Measurements from ENCODE around the gene CYP19A1. TPM values are rescaled to one million over a fixed set of nuclear protein-coding genes. Genes with fewer than 3 reads are reported as not detected.

Gene CYP19A1
- total RNA-seq, 1 donor from 2014 or later, result not detected

DNA sequence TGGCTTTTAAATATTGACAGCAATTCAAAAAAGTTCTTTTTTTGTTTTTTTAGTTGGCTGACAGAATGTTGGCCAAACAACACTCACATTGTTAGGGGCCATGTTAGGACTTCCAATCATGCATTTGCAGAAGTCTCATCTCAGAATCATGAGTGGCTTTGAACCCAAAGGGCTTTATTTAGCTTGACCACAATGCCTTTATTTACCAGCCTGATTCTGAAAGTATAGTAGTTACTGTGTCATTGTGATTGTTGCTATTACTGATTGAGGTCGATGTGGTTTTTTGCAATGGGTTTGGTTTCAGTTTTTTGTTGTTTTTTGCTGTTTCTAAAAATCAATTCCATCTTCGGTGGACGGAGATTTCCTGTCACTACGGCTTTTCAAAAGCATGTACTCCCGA lies 10.3 kb upstream of the CYP19A1 start:
- Histone ChIP-seq H3K36me3 (ENCODE audit: control insufficient read depth, insufficient read depth, low read length) (no peaks in the 10 kb centered on the region), H3K27me3 (ENCODE audit: control insufficient read depth, insufficient read depth, low read length) (no peaks in the 10 kb centered on the region), H3K4me3 (ENCODE audit: low read depth, low read length) (no peak overlapping the region)
- DNase-seq (ENCODE audit: low read depth), result no peak
- TF ChIP-seq, protein P1, sequence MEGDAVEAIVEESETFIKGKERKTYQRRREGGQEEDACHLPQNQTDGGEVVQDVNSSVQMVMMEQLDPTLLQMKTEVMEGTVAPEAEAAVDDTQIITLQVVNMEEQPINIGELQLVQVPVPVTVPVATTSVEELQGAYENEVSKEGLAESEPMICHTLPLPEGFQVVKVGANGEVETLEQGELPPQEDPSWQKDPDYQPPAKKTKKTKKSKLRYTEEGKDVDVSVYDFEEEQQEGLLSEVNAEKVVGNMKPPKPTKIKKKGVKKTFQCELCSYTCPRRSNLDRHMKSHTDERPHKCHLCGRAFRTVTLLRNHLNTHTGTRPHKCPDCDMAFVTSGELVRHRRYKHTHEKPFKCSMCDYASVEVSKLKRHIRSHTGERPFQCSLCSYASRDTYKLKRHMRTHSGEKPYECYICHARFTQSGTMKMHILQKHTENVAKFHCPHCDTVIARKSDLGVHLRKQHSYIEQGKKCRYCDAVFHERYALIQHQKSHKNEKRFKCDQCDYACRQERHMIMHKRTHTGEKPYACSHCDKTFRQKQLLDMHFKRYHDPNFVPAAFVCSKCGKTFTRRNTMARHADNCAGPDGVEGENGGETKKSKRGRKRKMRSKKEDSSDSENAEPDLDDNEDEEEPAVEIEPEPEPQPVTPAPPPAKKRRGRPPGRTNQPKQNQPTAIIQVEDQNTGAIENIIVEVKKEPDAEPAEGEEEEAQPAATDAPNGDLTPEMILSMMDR (IDR thresholded peaks at IDR 0.05; ENCODE audit: insufficient read depth, low read length, poor library complexity, severe bottlenecking), result no peak

- Histone ChIP-seq H3K36me3 (ENCODE audit: control insufficient read depth, insufficient read depth, low read length) (no peaks in the 10 kb centered on the region), H3K27me3 (ENCODE audit: control insufficient read depth, insufficient read depth, low read length) (peaks cover 16% of the 10 kb centered on the region), H3K4me3 (ENCODE audit: low read depth, low read length) (no peak overlapping the region)
- DNase-seq (ENCODE audit: low read depth), result no peak
- TF ChIP-seq, protein P1 (IDR thresholded peaks at IDR 0.05; ENCODE audit: insufficient read depth, low read length, poor library complexity, severe bottlenecking), result no peak
Observed at GRCh38 chr15:51346136-51346535, 7.7 kb upstream of the CYP19A1 start.

- Histone ChIP-seq H3K36me3 (ENCODE audit: control insufficient read depth, insufficient read depth, low read length) (no peaks in the 10 kb centered on the region), H3K27me3 (ENCODE audit: control insufficient read depth, insufficient read depth, low read length) (peaks cover 19% of the 10 kb centered on the region), H3K4me3 (ENCODE audit: low read depth, low read length) (no peak overlapping the region)
- no peak for DNase-seq (ENCODE audit: low read depth)
- TF ChIP-seq, protein P1 (IDR thresholded peaks at IDR 0.05; ENCODE audit: insufficient read depth, low read length, poor library complexity, severe bottlenecking), result no peak
Observed at GRCh38 chr15:51343466-51343865, 5.1 kb upstream of the CYP19A1 start.

DNA sequence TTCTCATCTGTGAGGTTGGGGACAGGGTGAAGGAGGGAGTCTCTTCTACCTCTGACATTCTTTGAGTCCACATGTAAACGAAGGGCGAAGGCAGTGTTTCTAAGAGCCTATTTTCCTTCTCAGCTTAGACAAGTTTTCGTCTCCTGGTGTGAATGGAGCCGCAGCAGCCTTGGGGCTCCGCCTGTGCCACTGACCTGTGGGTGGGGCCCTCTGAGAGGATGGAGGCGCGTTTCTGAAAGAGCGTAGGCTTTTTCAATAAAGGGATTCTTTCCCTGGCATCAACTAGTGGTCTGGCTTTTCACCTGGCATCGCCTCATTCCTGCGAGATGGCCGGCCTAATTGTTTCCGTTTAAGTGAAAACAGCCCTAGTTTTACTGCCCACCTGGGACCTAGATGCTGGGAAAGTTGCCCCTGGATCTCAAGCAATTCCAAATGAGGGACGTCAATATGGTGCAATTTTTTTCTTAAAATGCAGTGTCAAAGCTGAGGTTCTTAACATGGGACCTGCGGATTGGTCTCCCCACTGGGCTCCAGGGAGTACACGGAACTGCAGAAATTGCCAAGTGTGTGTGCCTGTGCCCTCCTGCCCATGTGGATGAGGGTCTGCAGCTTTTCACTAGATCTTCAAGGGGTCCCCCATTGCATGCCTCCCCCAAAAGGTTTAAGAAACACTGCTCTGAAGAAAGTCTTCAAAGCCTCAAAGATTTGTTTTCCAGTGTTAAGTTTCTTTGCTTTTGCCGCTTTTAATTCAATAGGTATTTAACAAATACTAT lies 4.0 kb upstream of the CYP19A1 start:
- Histone ChIP-seq H3K36me3 (ENCODE audit: control insufficient read depth, insufficient read depth, low read length) (no peaks in the 10 kb centered on the region), H3K27me3 (ENCODE audit: control insufficient read depth, insufficient read depth, low read length) (peaks cover 19% of the 10 kb centered on the region), H3K4me3 (ENCODE audit: low read depth, low read length) (no peak overlapping the region)
- TF ChIP-seq, protein P1 (IDR thresholded peaks at IDR 0.05; ENCODE audit: insufficient read depth, low read length, poor library complexity, severe bottlenecking), result no peak
- DNase-seq (ENCODE audit: low read depth), result no peak

- TF ChIP-seq, protein P1 (IDR thresholded peaks at IDR 0.05; ENCODE audit: insufficient read depth, low read length, poor library complexity, severe bottlenecking), result no peak
- no peak for DNase-seq (ENCODE audit: low read depth)
- peaks cover 19% of the 10 kb centered on the region for H3K27me3 ChIP-seq (ENCODE audit: control insufficient read depth, insufficient read depth, low read length)
- H3K36me3 ChIP-seq (ENCODE audit: control insufficient read depth, insufficient read depth, low read length), result no peaks in the 10 kb centered on the region
- H3K4me3 ChIP-seq (ENCODE audit: low read depth, low read length), result peak within 1 kb of the TSS; percentile 3
Observed at GRCh38 chr15:51341366-51342226, 3.2 kb upstream of the CYP19A1 start, which contains the start of gene GLDN. GLDN (plus strand) TSS chr15:51341655; CDS start chr15:51341685, 30 bp downstream.
